Activated CD8-positive, alpha-beta T cell treated with anti-CD3 and anti-CD28 coated beads for 36 hours (primary cell): ENCODE results near the gene SKIL. TPM values are rescaled to one million over a fixed set of nuclear protein-coding genes. Genes with fewer than 3 reads are reported as not detected.

Experiments
- ATAC-seq: fragments of 200-7000 bp; cut with Tn5 transposase; one replicate; pipeline ENCODE4 v1.10.0; 2021; ENCODE audit warnings: mild to moderate bottlenecking, moderate library complexity
- CTCF ChIA-PET: fragments of 350-600 bp; sonication (Branson Sonifier 250); formaldehyde crosslinking; loops from one replicate; lab custom pipeline; 2021; ENCODE audit warnings: antibody characterized with exemption; lab: Charles Lee
- POLR2A ChIA-PET: fragments of 350-600 bp; sonication (Branson Sonifier 250); formaldehyde crosslinking; loops from one replicate; lab custom pipeline; 2021; ENCODE audit warnings: antibody characterized with exemption; lab: Charles Lee
- DNase-seq: peaks from one replicate; pipeline ENCODE4 v3.0.0-alpha.2; 2020
- H3K27ac Mint-ChIP-seq: one replicate; pipeline ENCODE4 v1.8.0; 2021; ENCODE audit warnings: mild to moderate bottlenecking, mixed read lengths
- H3K27me3 Mint-ChIP-seq: one replicate; pipeline ENCODE4 v1.8.0; 2021; ENCODE audit warnings: mixed read lengths
- H3K36me3 Mint-ChIP-seq: one replicate; pipeline ENCODE4 v1.8.0; 2021; ENCODE audit warnings: low read depth, mixed read lengths
- H3K4me1 Mint-ChIP-seq: one replicate; pipeline ENCODE4 v1.8.0; 2021; ENCODE audit warnings: low read depth, mixed read lengths
- H3K4me3 Mint-ChIP-seq: one replicate; pipeline ENCODE4 v1.8.0; 2021; ENCODE audit warnings: mild to moderate bottlenecking, moderate library complexity, mixed read lengths
- H3K9me3 Mint-ChIP-seq: one replicate; pipeline ENCODE4 v1.8.0; 2021; ENCODE audit warnings: mixed read lengths
- intact Hi-C: fragments of 100-400 bp; cut with micrococcal nuclease; formaldehyde crosslinking; loops from one replicate; pipeline ENCODE4 v1.10.0; 2022
- total RNA-seq, 2 experiments: library from RNA; stranded (reverse); gene quantifications; one replicate each; pipeline ENCODE4 v1.2.3, GENCODE V29; 2021
- TF ChIP-seq, protein P1 (sequence below): fragments of 200-600 bp; IDR thresholded peaks from one replicate; pipeline ENCODE4 v1.8.0; 2022; ENCODE audit warnings: antibody characterized with exemption, mild to moderate bottlenecking

The SKIL gene
- total RNA-seq, 2 experiments from 2014 or later, result 13.2 to 14.2 TPM

- H3K27ac Mint-ChIP-seq, result no peak overlapping the region
- TF ChIP-seq, protein P1, sequence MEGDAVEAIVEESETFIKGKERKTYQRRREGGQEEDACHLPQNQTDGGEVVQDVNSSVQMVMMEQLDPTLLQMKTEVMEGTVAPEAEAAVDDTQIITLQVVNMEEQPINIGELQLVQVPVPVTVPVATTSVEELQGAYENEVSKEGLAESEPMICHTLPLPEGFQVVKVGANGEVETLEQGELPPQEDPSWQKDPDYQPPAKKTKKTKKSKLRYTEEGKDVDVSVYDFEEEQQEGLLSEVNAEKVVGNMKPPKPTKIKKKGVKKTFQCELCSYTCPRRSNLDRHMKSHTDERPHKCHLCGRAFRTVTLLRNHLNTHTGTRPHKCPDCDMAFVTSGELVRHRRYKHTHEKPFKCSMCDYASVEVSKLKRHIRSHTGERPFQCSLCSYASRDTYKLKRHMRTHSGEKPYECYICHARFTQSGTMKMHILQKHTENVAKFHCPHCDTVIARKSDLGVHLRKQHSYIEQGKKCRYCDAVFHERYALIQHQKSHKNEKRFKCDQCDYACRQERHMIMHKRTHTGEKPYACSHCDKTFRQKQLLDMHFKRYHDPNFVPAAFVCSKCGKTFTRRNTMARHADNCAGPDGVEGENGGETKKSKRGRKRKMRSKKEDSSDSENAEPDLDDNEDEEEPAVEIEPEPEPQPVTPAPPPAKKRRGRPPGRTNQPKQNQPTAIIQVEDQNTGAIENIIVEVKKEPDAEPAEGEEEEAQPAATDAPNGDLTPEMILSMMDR, result no peak
- ATAC-seq (no peak), DNase-seq (no peak)
- no peak overlapping the region for H3K4me3 Mint-ChIP-seq
- intact Hi-C loops, result no loop called here
- H3K36me3 Mint-ChIP-seq, result no peaks in the 10 kb centered on the region
- H3K27me3 Mint-ChIP-seq, result peaks cover 1% of the 10 kb centered on the region
- H3K4me1 Mint-ChIP-seq, result peaks cover 19% of the 10 kb centered on the region
- ChIA-PET POLR2A (interaction anchor here (0.7 kb wide), 1 partner anchor 533 kb away, joined by 3 read pairs; no protein-coding TSS in a partner anchor), CTCF (interaction anchor here (1.2 to 3.4 kb wide), 3 partner anchors 17 to 74 kb away, joined by 3 to 21 read pairs (median 3); partner anchors contain the start of gene SKIL)
- H3K9me3 Mint-ChIP-seq, result no peaks in the 10 kb centered on the region
These were observed 73.5 kb downstream of the SKIL start for GRCh38 chr3:170431054-170431453.

- Mint-ChIP-seq H3K4me1 (peaks cover 27% of the 10 kb centered on the region), H3K4me3 (no peak overlapping the region), H3K9me3 (no peaks in the 10 kb centered on the region), H3K36me3 (no peaks in the 10 kb centered on the region), H3K27ac (no peak overlapping the region), H3K27me3 (peaks cover 1% of the 10 kb centered on the region)
- no peak for ATAC-seq
- ChIA-PET POLR2A (interaction anchor here (0.7 kb wide), 1 partner anchor 386 kb away, joined by 3 read pairs; no protein-coding TSS in a partner anchor), CTCF (interaction anchor here (0.9 to 3.4 kb wide), 3 partner anchors 19 to 28 kb away, joined by 3 to 21 read pairs (median 4); no protein-coding TSS in a partner anchor)
- TF ChIP-seq, protein P1, result no peak
- DNase-seq, result no peak
- intact Hi-C loops, result no loop called here
These were observed 74.9 kb downstream of the SKIL start for GRCh38 chr3:170432416-170432815.

- H3K4me1 Mint-ChIP-seq, result peaks cover 14% of the 10 kb centered on the region
- ChIA-PET CTCF (interaction anchor here (2.3 kb wide), 1 partner anchor 23 kb away, joined by 9 read pairs; no protein-coding TSS in a partner anchor), POLR2A (no interaction called here)
- H3K9me3 Mint-ChIP-seq, result no peaks in the 10 kb centered on the region
- DNase-seq (no peak), ATAC-seq (peak; percentile 24)
- H3K27ac Mint-ChIP-seq, result no peak overlapping the region
- intact Hi-C loops, result no loop called here
- TF ChIP-seq, protein P1, result no peak
- H3K36me3 Mint-ChIP-seq, result no peaks in the 10 kb centered on the region
- peaks cover 8% of the 10 kb centered on the region for H3K27me3 Mint-ChIP-seq
- H3K4me3 Mint-ChIP-seq, result no peak overlapping the region
These were observed 79.2 kb downstream of the SKIL start for GRCh38 chr3:170436697-170437096.

DNA sequence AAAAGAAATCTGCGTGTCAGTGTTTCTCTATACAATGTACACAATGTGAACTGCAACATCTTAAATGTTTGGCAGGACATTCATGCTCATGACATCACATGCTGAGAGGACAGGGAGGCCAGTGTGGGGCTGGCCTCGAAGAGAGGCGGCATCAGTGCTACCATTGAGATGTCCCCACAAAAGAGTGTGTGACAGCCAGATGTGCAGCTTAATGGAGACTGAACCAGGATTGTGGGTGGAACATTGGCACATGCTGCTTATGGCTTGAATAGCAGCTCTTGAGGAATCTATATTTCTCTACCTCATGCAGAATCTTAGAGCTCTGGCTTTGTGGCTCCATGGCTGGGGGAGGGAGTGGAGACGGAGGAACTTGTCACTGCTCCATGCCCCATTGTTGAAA lies 79.7 kb downstream of the SKIL start:
- CTCF ChIA-PET, result interaction anchor here (1.1 to 2.3 kb wide), 2 partner anchors 23 to 63 kb away, joined by 3 to 9 read pairs; no protein-coding TSS in a partner anchor
- no peak overlapping the region for H3K27ac Mint-ChIP-seq
- intact Hi-C loops, result no loop called here
- POLR2A ChIA-PET, result no interaction called here
- ATAC-seq (peak; percentile 13), DNase-seq (no peak)
- H3K27me3 Mint-ChIP-seq, result peaks cover 8% of the 10 kb centered on the region
- no peaks in the 10 kb centered on the region for H3K9me3 Mint-ChIP-seq
- H3K4me3 Mint-ChIP-seq, result no peak overlapping the region
- TF ChIP-seq, protein P1, result no peak
- H3K4me1 Mint-ChIP-seq, result peaks cover 14% of the 10 kb centered on the region
- H3K36me3 Mint-ChIP-seq, result no peaks in the 10 kb centered on the region

DNA sequence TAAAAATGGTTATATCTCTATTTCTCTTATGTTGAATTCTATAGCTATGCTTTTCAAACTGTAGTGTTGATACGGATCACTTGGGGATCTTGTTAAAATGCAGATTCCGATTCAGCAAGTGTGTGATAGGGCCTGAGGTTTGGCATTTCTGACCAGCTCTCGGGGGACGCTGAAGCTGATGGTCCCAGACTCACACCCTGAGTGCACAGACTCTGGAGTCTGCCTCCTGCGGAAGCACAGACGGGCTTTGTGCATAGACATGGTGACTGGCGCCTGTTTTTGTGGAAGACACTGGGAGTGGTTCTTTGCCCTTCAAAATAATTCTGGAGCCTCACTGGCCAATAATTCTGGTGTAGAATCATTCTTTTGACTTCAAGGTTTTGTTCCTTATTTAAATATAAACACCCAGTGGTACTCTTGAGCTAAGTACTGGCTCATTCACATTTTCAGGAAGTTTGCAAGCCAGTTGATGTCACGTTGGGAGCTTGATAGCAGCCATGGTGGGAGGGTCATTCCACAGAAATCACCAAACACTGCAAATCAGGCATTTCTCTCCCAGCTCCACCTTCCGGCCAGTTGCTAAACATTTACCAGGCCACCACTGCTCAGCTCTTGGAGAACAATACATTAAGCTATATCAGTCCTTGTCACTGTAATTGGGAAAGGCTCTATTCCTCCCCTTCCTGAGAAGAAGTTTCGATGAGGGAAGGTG lies 80.3 kb downstream of the SKIL start:
- ChIA-PET POLR2A (no interaction called here), CTCF (interaction anchor here (1.1 to 2.3 kb wide), 2 partner anchors 24 to 64 kb away, joined by 3 to 9 read pairs; no protein-coding TSS in a partner anchor)
- H3K27me3 Mint-ChIP-seq, result peaks cover 12% of the 10 kb centered on the region
- intact Hi-C loops, result no loop called here
- no peaks in the 10 kb centered on the region for H3K36me3 Mint-ChIP-seq
- ATAC-seq, result no peak
- TF ChIP-seq, protein P1, result no peak
- peaks cover 14% of the 10 kb centered on the region for H3K4me1 Mint-ChIP-seq
- DNase-seq, result no peak
- H3K9me3 Mint-ChIP-seq, result no peaks in the 10 kb centered on the region
- no peak overlapping the region for H3K27ac Mint-ChIP-seq
- no peak overlapping the region for H3K4me3 Mint-ChIP-seq
